A549 (cell line): ENCODE data around the gene IL1RAP.

Source experiments
- BHLHE40 ChIP-seq: IDR thresholded peaks from 2 replicates; pipeline ENCODE4 v1.6.1; 2012; ENCODE audit warnings: low read depth, low read length, inconsistent platforms
- CHD4 ChIP-seq: fragments of 200-600 bp; sonication (generic); IDR thresholded peaks from 2 replicates; pipeline ENCODE4 v1.6.1; 2016; ENCODE audit warnings: antibody characterized with exemption, mild to moderate bottlenecking, borderline replicate concordance
- CTCF ChIP-seq: fragments of >200 bp; sonication (Bioruptor Twin); formaldehyde crosslinking; IDR thresholded peaks from 3 replicates; pipeline ENCODE4 v1.5.1; 2016
- EP300 ChIP-seq, 2 experiments: fragments of >200 bp; sonication (Bioruptor Twin); formaldehyde crosslinking; IDR thresholded peaks; 2 replicates in 1 of 2; 3 replicates in 1 of 2; pipeline ENCODE4 v1.6.1; 2016 to 2017
- HOXB5 ChIP-seq: fragments of 250-450 bp; sonication (Bioruptor Pico); IDR thresholded peaks from 2 replicates; pipeline ENCODE4 v1.5.0; 2020; ENCODE audit warnings: mild to moderate bottlenecking, moderate library complexity
- MAZ ChIP-seq: fragments of 150-350 bp; IDR thresholded peaks from 2 replicates; pipeline ENCODE4 v1.6.1; 2014; ENCODE audit warnings: antibody characterized with exemption, low read depth, low read length, borderline replicate concordance
- NR3C1 ChIP-seq: fragments of >200 bp; sonication (Bioruptor Twin); formaldehyde crosslinking; IDR thresholded peaks from 3 replicates; pipeline ENCODE4 v1.6.1; 2017
- POLR2A ChIP-seq: IDR thresholded peaks from 2 replicates; pipeline ENCODE4 v1.6.1; 2012; ENCODE audit warnings: mild to moderate bottlenecking, low read length
- RAD21 ChIP-seq, 2 experiments: fragments of >200 bp in 1 of 2; sonication (Bioruptor Twin) in 1 of 2; formaldehyde crosslinking in 1 of 2; IDR thresholded peaks in 1 of 2; conservative IDR thresholded peaks in 1 of 2; 2 replicates in 1 of 2; 3 replicates in 1 of 2; pipeline ENCODE4 v1.6.1; 2012 to 2018; ENCODE audit warnings: inconsistent platforms in 1 of 2
- RARB ChIP-seq: fragments of 250-450 bp; sonication (Bioruptor Pico); IDR thresholded peaks from 2 replicates; pipeline ENCODE4 v1.8.0; 2021; ENCODE audit warnings: mild to moderate bottlenecking, moderate library complexity
- TF ChIP-seq, protein P1 (sequence below): fragments of 200-600 bp; sonication (generic); IDR thresholded peaks from 2 replicates; pipeline ENCODE4 v1.6.1; 2016; ENCODE audit warnings: antibody characterized with exemption, mild to moderate bottlenecking, moderate library complexity
- TF ChIP-seq, protein P2 (sequence below): fragments of 150-350 bp; IDR thresholded peaks from 2 replicates; pipeline ENCODE4 v1.6.1; 2014; ENCODE audit warnings: low read depth, mild to moderate bottlenecking, low read length

DNA sequence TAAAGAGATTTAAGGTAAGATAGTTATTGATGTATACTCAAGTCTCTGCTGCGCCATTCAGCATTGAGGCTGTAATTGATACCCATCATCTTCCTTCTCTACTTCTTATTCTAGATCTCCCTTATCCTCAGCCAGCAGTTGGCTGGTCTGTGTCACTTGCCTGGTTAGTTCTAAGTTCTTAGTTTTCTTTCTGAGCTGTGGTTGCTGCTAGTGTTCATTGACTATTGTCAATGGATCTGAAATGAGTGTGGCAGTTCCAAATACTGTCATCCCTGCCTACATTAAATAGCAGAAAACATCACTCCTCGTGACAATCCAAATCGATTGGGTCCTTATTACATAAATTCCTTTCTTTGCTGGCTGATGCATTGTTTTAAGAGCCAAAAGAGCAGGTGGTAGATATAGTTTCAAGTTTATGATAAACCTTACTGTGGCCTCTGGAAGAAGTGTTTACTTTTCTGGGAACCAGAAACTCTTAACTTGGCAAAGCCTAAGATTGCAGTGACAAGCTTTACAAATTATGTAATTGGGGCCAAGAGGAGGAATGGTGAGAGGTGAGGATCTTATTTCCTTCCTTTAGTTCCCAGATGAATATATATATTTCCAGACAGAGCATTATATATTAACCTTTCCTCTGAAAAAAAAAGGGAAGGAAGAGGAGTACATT is 180.6 kb downstream of the IL1RAP start:
- TF ChIP-seq CTCF (no peak), HOXB5 (CRISPR knock-in tag) (no peak), RAD21 (conservative IDR thresholded peaks at IDR 0.05 in 1 of 2, IDR thresholded peaks at IDR 0.05 in 1 of 2) (no peak), CHD4 (no peak), NR3C1 (no peak), EP300 (IDR thresholded peaks at IDR 0.05) (no peak), RARB (CRISPR knock-in tag) (no peak), POLR2A (no peak), MAZ (no peak), BHLHE40 (no peak)
- TF ChIP-seq, protein P1, sequence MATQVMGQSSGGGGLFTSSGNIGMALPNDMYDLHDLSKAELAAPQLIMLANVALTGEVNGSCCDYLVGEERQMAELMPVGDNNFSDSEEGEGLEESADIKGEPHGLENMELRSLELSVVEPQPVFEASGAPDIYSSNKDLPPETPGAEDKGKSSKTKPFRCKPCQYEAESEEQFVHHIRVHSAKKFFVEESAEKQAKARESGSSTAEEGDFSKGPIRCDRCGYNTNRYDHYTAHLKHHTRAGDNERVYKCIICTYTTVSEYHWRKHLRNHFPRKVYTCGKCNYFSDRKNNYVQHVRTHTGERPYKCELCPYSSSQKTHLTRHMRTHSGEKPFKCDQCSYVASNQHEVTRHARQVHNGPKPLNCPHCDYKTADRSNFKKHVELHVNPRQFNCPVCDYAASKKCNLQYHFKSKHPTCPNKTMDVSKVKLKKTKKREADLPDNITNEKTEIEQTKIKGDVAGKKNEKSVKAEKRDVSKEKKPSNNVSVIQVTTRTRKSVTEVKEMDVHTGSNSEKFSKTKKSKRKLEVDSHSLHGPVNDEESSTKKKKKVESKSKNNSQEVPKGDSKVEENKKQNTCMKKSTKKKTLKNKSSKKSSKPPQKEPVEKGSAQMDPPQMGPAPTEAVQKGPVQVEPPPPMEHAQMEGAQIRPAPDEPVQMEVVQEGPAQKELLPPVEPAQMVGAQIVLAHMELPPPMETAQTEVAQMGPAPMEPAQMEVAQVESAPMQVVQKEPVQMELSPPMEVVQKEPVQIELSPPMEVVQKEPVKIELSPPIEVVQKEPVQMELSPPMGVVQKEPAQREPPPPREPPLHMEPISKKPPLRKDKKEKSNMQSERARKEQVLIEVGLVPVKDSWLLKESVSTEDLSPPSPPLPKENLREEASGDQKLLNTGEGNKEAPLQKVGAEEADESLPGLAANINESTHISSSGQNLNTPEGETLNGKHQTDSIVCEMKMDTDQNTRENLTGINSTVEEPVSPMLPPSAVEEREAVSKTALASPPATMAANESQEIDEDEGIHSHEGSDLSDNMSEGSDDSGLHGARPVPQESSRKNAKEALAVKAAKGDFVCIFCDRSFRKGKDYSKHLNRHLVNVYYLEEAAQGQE, result no peak
- TF ChIP-seq, protein P2, sequence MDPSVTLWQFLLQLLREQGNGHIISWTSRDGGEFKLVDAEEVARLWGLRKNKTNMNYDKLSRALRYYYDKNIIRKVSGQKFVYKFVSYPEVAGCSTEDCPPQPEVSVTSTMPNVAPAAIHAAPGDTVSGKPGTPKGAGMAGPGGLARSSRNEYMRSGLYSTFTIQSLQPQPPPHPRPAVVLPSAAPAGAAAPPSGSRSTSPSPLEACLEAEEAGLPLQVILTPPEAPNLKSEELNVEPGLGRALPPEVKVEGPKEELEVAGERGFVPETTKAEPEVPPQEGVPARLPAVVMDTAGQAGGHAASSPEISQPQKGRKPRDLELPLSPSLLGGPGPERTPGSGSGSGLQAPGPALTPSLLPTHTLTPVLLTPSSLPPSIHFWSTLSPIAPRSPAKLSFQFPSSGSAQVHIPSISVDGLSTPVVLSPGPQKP, result no peak
